ENCODE data around the gene TMEM53. TPM values are rescaled to one million over a fixed set of nuclear protein-coding genes. Genes with fewer than 3 reads are reported as not detected.

The TMEM53 gene
- total RNA-seq, 1 experiment from 2014 or later, result 4.2 TPM

DNA sequence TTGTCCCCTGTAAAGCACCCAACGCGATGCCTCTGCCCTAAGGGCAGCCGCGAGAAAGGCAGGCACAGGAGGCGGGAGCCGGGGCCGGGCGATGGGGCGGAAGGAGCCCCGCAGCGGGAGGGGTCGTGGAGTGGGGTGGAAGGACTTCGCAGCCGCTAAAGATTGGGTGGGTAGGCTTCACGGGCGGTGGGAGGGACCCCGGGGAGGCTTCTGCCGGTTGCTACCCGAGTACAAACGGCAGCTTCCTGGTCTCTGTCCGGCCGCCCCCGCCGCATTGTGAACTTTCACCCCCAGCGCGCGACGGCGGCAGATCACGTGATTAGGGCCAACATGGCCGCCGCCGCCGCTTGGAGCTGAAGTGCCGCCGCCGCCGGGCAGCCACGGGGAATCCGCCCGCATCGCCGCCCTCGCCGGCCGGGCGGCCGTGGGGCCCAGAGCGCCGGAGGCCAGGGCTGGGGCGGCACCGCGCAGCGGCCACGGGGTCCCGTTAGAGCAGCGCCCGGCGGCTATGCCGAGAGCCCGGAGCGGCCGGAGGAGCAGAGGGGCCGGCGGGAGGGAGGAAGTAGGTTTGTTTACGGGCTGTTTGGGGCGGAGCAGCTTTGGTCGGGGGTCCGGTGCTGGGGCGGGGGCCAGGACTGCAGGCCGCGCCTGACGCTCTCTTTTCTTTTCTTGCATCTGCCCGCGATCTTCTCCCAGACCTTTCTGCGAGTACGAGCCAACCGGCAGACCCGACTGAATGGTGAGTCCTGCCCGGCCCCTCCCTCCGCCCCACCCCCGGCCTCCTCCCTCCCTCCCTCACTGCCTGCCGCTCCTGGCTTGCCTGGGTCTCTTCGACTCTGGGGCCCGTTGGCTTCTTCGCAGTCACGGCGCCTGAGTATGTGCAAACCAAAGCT is 42.4 kb downstream of the TMEM53 start:
- DNase-seq (ENCODE audit: low read depth), result peak; percentile 83

DNA sequence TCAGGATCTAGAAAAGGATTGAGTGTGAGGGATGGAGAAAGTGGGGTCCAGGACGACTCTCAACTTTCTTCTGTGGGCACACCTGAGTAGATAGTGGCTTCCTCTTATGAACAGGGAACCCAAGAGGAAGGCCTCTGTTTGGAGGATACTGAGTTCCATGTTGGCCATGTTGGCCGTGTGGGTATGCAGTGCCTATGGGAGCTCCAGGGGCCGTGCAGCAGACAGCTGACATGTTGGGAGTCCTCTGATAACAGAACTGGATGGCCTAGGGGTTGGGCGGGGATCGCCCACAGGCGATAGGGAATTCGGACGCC is 43.0 kb downstream of the TMEM53 start:
- DNase-seq (ENCODE audit: low read depth), result no peak

DNA sequence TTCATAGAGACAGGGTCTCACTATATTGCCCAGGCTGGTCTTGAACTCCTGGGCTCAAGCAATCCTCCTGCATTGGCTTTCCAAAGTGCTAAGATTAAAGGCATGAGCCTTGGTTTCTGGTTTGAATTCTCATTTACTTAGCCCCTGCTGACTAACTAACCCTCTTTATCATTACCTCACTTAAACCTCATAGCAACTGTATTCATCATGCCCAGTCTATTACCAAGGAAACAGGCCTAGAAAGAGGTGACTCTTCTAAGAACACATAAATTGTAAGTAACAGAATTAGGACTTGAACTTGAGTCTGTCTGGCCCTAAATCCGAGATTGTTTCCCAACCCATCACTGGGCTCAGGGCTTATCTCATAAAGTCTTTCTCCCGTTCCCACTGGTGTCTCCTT is 44.2 kb downstream of the TMEM53 start:
- peak; percentile 24 for DNase-seq (ENCODE audit: low read depth)

DNA sequence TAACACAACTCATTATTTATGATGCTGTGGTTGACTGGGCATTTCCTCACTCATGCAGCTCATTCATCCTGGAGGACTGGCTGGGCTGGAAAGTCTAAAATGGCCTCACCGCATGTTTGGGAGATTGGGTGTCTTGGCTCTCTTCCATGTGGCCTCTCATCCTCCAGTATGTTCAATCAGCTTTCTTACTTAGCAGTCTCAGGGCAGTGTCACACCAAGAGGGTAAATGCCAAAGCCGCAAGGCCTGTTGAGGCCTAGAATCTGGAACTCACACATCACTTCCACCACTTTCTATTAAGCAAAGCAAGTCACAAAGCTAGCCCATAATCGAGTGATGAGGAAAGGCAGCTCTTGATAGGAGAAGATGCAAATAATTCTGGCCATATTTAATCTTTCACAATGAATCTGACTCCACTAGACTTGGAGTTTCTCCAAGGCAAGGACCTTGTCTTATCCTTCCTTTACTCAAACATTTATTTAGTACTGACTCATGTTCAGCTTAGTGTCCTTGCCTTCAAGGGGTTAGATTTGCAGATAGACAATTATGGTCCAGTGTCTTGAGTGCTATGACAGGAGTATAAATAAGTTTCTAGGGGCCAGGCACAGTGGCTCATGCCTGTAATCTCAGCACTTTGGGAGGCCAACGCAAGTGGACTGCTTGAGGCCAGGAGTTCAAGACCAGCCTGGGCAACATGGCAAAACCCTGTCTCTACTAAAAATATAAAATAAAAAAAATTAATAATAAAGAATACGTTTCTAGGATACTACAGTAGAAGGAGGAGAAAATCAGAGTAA is 45.1 kb downstream of the TMEM53 start:
- peak; percentile 63 for DNase-seq (ENCODE audit: low read depth)

DNA sequence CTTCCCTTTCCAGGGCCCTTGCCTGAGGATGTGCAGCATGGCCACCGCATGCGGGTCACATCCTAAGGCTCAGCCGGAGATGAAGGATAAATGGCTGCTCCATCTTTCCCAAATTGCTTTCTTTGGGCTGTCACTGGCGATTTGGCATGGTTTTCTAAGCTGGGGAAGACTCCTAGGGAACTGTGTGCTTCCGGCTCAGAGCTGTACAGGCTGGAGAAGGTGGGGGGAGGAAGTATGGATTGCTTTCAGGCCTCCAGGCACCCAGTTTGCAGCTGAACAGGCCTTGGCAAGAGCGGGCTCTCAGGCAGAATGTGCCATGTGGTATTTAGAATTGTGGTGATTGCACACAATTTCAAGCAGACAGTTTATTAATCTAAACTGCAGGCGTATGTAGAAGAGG is 48.9 kb downstream of the TMEM53 start:
- DNase-seq (ENCODE audit: low read depth), result no peak

DNA sequence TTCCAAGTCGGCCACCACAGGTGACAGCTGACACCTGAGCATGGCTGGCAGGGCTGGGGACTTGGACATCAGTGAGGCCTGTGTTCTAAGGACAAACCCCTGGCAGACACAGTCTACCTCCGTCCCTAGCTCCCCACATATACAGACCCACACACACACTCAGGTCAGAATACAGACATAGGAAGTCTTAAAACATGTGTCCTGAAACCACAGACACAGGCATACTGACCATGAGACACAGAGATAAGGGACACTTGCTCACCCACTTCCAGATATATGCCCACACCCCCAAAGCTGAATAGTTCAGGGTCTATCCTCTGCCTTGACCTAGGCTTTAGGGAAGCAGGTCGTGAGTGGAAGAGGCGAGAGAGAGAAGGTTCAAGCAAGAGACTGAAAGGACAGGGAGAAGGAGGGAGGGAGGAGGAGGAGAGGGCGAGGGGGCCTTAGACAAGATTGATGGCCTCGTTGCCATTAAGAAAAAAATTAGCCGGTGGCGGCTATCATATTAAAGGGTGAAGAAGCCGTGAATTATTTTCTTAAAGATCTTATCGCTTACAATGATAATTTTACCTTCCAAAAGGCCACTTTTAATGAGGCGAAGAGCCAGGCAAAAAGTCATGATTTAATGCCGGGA is 49.9 kb downstream of the TMEM53 start:
- DNase-seq (ENCODE audit: low read depth), result no peak

DNA sequence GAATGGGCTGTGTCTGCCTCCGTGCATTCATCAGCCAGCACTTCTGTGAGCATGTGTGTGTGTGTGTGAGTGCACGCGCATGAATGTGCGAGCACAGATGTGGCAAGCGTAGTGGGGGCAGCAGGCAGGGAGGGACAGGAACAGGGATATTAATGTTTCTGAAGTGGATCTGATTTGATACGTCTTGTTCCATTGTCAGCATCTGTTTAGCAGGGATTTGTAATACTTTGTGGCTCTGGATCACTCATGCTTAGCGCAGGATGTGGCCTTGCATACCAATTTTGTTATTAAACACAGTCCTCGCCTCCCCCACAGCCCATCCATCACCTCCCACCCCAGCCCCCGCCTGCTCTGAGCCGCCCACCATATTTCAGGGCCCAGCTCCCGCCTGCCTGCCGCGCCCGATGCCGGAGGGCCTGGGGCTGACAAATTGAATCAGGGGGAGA is 52.4 kb downstream of the TMEM53 start:
- no peak for DNase-seq (ENCODE audit: low read depth)

DNA sequence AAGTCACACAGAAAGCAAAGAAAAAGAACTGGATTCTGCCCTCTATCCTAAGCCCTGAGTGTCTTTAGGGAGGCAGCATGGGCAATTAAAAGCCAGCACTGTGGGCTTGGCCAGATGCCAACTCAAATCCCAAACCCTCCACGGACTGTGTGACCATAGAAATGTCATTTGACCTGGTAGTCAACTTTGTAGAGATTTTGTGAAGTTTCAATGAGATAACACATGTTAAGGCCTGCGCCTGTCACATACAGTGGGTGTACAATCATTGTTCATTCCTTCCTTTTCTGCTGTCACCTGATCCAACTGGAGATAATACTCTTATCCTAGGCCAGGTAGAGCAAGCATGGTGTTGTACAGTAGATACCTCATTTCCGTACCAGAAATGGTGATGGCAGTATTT is 54.2 kb downstream of the TMEM53 start:
- DNase-seq (ENCODE audit: low read depth), result no peak

DNA sequence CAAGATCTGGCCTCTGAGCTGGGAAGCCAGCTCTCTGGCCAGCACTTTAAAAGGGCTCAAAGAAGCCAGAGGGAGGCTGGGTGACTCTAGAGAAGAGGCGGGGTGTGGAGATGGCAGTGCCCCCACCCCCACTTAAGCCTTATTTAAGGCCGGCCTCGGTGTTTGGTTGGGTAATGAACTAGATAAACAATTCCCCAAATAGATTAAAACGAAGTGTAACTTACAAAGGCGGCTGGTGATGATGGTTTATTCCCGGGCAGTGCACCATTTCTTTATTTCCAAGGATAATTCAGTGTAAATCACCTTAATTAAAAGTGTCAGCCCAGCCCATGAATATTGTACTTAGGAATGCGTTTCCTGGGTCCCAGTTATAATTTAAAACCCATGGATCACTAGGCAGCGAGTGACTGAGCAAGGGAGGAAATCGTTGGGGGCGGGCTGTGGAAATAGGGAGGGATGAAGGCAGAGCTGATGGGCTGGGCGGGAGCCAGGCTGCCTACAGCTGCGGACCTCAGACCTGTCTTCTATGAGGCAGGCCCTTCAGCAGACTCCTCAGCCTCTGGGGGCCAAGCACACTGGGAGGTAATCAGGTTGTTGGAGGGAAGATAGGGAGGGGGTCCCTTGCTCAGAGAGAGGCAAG is 54.9 kb downstream of the TMEM53 start:
- DNase-seq (ENCODE audit: low read depth), result peak; percentile 58

DNA sequence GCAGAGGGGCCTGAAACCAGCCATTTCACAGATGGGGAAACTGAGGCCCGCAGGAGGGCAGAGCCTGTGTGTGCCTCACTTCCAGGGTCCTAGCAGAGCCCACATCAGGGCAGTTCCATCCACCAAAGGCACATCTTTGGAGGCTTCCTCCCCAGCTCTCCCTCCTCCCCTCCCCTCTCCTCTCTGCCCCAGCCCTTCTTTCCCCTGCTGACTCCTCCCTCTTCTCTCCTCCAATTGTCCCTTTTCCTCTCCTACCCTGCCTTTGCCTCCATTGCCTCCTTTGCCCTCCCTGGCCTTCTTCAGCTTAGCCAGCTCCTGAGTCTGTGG is 56.6 kb downstream of the TMEM53 start:
- DNase-seq (ENCODE audit: low read depth), result no peak

DNA sequence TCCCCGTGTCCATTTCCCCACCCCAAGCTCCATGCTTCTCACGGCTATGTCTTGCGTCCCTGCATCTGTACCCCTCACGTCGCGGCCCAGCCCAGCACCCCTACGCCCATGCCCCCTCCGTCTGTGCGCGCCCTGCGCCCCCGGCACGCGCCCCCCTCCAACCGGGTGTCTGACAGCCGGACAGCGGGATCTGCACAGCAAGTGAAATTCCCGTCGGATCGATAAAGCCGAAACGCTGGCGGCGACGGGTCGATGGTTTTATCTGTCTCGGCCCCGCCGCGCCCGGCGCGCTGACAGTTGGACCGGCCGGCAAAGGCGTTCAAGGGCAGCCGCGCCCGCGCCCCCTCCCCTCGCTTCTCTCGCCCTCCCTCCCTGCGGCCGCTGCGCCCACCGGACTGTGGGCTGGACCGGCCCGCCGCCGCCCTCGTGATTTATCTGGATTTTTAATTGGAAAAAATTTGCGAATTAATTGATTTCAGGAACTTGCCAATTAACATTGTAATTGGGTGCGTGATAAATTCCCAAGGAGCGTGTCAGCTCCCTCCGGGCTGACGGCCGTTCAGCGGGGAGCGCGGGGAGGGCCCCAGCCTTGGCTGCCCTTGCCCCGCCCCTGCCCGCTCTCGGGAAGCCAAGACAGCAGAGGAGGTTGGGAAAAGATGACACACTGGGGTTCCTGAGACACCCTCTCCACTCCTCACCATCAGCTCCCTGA is 57.1 kb downstream of the TMEM53 start:
- DNase-seq (ENCODE audit: low read depth), result peak; percentile 28

DNA sequence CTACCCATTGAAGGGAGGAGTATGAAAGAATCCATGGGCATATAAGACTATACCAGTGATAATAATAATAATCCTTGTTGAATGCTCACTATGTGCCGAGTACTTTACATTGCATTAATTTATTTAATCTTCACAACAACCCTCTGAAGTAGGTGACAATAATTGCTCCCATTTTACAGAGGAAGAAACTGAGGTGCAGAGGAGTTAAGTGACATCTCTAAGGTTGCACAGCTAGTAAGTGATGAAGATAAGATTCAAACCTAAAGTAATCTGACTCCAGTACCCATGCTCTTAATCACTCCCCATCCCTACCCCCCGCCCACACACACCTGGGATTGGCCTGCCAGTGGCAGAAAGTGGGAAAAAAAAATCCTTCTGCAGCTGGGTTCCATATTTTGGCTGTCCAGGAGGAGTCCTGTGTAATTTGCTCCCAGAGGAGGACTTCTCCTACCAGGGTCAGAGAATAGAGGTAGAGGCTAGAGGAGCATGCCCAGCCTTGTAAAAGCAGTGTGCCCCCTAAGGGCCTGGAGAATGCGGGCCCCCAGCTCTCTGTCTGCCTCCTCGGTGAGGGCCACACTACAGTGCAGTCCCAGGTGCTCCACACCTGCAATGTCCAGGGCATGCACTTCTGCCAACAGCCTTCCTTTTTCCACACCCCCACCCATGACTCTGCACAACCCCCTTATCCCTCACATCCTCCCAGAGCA is 57.8 kb downstream of the TMEM53 start:
- DNase-seq (ENCODE audit: low read depth), result no peak

DNA sequence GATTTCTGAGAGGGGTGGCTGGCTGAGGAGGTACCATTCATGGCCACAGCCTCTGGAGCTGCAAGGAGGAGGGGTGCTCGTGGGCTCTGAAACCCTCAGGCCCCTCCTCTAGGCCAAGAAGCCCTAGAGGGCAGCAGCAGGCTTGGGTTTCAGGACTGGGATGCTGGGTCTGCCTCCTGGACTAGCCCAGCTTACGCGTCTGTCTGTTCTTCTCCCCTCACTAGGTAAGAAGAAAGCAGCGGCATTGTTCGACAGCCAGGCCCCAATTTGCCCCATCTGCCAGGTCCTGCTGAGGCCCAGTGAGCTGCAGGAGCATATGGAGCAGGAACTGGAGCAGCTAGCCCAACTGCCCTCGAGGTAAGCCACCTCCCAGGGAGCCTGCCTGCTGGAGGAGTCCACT is 60.3 kb downstream of the TMEM53 start:
- DNase-seq (ENCODE audit: low read depth), result no peak

DNA sequence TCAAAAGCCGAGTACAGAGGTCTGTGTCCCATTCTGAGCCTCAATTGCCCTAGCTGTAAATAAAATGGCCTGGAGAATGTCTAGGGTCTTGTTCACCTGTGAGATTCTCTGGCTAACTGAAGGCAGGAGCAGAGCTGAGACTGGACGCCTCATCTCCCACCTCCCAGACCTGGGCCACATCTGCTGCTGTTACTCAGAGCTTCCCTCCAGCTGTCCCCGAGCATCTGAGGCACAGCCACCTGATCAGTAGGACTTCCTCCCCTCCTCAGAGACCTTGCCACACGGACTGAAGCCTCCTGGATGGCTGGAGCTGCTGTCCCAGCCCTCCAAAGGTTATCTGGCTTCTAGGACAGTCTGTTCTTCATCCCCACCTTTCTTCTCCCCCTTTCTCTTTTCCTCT is 62.4 kb downstream of the TMEM53 start:
- DNase-seq (ENCODE audit: low read depth), result no peak

DNA sequence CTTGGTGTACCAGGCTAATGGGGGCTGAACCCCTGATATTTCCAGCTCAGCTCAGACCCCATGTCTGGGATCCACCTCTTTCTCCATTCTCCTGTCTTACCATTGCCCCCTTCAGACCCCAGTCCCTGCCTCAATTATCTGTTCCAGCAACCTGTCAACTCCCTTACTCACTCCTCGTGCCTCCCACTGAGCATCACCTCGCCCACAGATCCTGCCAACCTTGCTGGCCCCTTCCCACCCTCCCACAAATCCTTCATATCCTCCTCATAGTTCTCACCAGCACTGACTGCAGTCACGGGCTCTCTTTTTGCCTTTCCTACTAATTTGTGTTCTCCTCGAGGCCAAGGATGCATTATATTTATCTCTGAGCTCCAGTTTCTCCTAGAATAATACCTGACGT is 62.9 kb downstream of the TMEM53 start:
- DNase-seq (ENCODE audit: low read depth), result no peak

DNA sequence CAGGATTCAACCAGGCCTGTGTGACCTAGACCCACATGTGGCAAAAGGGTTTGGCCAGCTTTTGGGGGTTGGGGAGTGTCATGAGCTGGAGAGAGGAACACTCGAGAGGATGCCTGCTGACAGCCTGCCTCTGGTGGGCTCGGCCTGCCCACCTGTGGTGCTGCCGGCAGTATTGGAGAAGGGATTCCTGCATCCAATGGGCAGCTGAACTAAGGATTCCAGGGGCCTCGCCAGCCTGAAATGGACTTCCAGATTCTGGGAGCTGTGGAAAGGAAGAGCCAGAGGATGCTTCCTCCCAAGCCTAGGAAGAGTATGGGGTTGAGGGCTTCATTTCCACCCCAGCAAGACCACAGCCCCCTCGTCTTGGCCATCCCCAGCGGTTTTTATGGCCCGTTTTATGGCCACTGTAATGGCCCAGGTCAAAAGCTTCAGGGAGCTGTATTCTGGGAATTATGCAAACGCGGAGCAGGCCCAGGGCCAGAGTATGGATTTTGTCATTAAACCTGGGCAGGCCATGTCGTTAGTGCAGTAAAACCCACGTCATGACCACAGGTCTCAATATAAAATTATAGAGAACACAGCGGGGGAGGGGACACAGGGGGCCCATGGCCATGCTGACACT is 63.6 kb downstream of the TMEM53 start:
- no peak for DNase-seq (ENCODE audit: low read depth)

DNA sequence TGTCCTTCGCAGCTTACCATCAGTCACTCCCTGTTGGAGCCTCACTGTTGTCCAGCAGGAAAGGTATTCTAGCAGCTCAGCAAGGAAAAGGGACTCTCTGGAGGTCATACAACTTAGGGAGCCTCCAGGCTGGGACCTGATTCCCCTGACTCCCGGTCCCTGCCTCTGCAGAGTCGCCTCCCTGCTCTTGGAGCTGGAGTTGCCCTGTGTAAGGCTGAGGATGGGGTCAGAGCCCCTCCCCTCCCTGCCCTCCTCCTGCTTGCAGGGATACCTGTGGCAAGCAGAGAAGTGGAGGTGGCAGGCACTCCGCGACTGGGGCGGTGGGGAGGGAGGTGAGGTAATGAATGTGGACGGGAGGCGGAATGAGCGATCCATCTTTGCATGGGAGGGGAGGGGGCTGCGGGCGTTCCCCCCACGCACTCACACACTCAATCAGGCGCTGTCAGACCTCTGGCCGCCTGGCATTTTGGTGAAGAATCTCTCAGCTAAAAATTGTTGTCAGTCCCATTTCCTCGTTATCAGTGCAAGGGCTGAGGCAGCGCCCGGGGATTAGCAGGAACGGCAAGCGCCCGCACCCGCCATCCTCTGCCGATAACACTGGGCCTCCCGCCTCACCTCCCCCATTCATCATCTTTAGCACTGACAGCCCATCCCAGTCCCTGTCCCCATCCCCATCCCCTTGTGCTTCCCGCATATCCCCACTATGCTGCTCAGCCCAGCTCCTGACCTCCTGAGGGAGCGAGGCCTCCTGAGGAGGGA is 64.3 kb downstream of the TMEM53 start:
- no peak for DNase-seq (ENCODE audit: low read depth)

DNA sequence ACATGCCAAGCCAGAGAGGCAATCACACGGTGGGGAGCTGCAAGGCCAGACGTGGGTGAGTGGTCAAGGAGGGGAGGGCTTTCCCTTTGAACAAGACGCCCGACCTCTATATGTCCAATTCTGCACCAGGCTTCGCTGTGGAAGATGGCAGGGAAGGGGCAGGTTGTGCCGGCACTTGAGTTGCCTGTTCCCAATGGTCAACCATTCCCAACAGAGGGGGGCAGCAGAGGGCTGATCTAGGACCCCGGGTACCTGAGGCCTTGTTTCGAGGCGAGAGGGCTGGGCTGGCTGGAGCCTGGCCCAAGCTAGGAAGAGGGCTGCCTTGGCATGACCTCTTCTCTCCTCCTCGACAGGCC is 64.9 kb downstream of the TMEM53 start:
- DNase-seq (ENCODE audit: low read depth), result peak; percentile 33

DNA sequence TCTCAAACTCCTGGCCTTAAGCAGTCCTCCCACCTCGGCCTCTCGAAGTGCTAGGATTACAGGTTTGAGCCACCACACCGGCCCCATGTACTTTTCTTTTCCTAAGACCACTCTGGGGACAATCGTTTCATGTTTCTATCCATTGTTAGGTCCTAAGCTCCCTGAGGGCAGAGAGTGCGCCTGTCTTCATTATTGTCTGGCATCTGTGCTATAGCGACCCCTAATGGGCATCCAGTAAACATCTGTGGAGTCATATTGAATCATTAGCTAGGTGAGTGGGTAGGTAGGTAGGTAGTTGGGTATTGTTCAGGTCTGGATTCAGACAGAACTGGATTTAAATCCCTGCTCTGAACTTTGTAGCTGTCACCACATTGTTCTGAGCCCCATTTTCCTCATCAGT is 66.1 kb downstream of the TMEM53 start:
- no peak for DNase-seq (ENCODE audit: low read depth)
